T47D (cell line): ENCODE data around the gene CCDC9B.
A peak's percentile ranks its signal among the peaks of the same experiment; 100 is the strongest.

Source experiments
- DNase-seq, 2 experiments: peaks; one replicate each; pipeline versions ENCODE4 v3.0.0 to v3.0.0-alpha.2; 2011 to 2012; ENCODE audit warnings: low read depth in 1 of 2, low spot score in 1 of 2
- JUND ChIP-seq: IDR thresholded peaks from 2 replicates; pipeline ENCODE4 v1.6.1; 2012; ENCODE audit warnings: low read depth
- in situ Hi-C: cut with HindIII; loops from 2 replicates; pipeline ENCODE4 v1.10.0; 2016; ENCODE audit warnings: low sequenced_read_pairs, low pct_unique_long_range_greater_than_20kb

CCDC9B gene

DNA sequence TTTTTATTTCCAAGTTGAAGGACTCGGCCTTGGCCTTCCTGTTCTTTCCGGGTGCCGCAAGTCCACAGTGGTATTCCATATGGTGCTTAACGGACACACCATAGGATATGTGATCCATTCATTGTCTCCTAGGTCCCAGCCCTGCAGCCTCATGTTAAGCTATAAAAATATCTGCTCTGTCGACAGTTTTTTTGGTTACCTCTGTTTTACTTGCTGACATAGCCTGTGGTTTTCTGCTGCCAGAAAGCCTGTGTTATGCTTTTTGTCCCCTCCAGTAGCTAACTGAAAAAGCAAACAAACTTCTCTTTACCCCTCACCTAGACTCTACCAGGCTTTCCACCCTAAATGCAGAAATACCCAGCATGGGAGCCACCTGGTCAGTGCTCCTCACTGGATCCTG is 12.0 kb downstream of the CCDC9B start:
- in situ Hi-C loops, result no loop called here
- DNase-seq, result no peak
- no peak for TF ChIP-seq JUND

GRCh38 chr15:40328176-40328575 is 12.6 kb downstream of the CCDC9B start:
- DNase-seq, result no peak
- in situ Hi-C loops, result no loop called here
- TF ChIP-seq JUND, result no peak

DNA sequence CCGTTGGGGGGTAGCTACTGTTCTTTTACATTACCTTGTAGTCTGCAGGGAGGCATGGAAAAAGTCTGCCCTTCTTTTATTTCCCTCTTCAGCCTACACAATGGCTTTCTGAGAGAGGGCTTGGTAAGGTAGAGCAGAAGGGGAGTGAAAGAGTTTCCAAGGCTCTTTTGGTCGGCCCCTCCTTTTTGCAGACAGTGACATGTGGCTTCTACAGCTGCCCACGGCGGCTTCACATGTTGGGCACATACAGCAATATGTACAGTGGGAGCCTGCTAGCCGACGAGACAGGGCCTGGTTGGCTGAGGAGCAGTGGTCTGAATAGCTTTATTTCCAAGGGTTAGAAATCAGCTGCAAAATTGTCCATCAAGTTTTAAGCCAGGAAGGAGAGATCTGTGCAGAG is 13.3 kb downstream of the CCDC9B start:
- TF ChIP-seq JUND, result no peak
- in situ Hi-C loops, result no loop called here
- DNase-seq, result no peak

- no peak for TF ChIP-seq JUND
- in situ Hi-C loops, result no loop called here
- DNase-seq, result no peak
Measured at GRCh38 chr15:40325700-40326099, 15.0 kb downstream of the CCDC9B start.

GRCh38 chr15:40325188-40325587 is 15.6 kb downstream of the CCDC9B start:
- in situ Hi-C loops, result no loop called here
- no peak for DNase-seq
- TF ChIP-seq JUND, result no peak

DNA sequence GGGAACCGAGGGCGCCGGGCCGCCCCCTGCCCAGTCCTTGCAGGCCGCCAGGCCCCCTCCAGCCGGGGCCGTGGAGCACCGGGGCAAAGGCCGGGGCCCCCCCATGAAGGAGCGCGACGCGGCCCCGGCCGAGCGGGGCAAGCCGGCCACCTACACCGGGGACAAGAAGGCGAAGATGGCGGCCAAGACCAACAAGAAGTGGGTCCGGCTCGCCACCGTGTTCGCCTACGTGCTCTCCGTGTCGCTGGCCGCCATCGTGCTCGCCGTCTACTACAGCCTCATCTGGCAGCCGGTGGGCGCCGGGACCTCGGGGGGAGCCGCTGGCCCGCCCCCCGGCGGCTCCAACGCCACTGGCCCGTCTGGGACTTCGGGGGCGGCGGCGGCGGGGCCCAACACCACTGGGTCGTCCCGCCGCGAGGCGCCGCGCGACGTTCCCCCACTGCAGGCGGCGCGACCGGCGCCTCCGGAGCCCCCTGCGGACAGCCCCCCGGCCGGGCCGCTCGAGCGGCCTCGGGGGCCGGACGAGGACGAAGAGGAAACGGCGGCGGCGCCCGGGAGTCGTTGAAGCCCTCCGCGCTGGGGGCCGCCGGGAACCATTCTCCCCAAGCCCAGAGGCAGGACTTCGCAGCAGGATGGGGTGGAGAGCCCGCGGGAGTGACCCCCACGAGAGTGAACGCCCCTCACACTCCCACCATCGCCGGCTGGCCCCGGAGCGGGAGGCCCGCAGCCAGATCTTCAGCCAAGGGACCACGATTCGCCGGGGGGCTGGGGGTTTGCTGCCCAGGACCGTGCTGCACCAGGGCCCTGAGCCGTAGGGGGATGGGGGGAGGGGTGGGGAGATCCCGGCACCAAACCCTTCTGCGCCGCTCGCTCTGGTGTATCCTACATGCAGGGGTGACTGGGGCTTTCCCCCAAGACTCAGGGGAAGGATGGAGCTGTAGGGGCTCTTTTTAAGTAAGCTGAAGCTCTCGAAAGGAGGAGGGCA is 16.5 kb downstream of the CCDC9B start:
- no peak for TF ChIP-seq JUND
- in situ Hi-C loops, result no loop called here
- no peak for DNase-seq

DNA sequence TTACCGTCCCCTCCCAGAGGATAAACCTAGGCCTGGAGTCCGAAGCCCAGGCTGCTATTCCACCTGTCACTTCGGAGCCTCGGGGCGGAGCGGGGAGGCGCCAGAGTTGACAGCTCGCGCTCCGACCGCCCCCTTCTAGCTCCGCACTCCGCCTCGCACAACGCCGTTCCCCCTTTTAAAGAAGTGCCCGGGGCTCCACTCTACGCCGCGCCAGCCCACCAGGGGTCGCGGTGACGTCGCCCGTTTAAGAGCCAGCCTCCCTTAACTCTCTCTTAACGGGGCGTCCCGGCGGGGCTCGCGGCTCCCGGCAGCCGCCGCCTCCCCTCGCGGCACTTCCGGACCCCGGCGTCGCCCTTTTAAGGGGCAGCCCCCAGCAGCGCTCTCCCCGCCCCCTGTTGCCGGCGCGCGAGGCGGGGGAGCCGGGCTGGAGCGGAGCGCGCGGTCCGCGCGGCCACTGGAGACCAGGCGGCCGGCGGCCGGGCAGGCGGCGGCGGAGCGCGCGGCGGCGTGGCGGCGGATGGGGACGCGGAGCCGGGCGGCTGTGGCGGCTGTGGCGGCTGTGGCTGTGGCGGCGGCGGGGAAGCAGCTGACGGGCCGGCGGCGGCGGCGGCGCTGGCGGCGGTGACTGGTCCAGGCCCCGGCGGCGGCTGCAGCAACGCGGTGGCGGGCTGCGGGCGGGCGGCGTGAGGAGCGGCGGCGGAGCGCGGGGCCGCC is 17.3 kb downstream of the CCDC9B start, which contains the start of gene INAFM2:
INAFM2 (plus strand) TSS at position 454 of the 714 bp plus-strand sequence. CDS start 364 bp downstream, outside the sequence.
- TF ChIP-seq JUND, result no peak
- in situ Hi-C loops, result no loop called here
- DNase-seq, result peak; percentile 92 to 93

GRCh38 chr15:40322531-40323238 is 18.1 kb downstream of the CCDC9B start:
- in situ Hi-C loops, result no loop called here

DNA sequence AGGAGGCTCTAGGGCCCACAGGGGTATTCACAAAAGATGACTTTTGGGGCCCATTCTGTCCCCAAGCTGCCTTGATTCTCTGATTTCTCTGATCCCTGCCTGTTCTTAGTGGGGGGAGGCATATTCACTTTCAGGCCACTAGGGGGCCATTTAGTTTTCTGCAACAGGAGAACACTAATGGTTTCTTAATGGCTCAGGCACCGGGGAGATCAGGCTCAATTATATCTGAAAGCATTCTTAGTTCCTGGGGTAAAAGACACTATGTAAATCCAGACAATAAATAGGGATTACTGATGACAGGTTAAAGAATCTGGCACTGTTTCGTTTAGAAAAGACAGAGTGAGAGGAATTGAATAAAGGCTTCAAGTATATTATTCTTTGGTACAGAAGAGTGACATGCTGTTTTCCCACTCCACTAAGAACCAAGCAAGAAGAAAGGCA is 19.8 kb downstream of the CCDC9B start:
- TF ChIP-seq JUND, result no peak
- DNase-seq, result peak; percentile 67 to 75
- in situ Hi-C loops, result no loop called here

More at GRCh38 chr15:40322531-40323238, 18.1 kb downstream of the CCDC9B start:
- no peak for TF ChIP-seq JUND
- no peak for DNase-seq

- no peak for DNase-seq
- in situ Hi-C loops, result no loop called here
- no peak for TF ChIP-seq JUND
Measured at GRCh38 chr15:40320409-40320808, 20.3 kb downstream of the CCDC9B start.

- in situ Hi-C loops, result no loop called here
- no peak for DNase-seq
- no peak for TF ChIP-seq JUND
Measured at GRCh38 chr15:40317580-40317979, 23.2 kb downstream of the CCDC9B start.

- in situ Hi-C loops, result no loop called here
- DNase-seq, result no peak
- TF ChIP-seq JUND, result no peak
Measured at GRCh38 chr15:40316931-40317330, 23.8 kb downstream of the CCDC9B start.
